Nephron (organoid): ENCODE measurements around the gene WIPF1.
A peak's percentile ranks its signal among the peaks of the same experiment; 100 is the strongest.

Experiments
- H3K27ac Mint-ChIP-seq, 3 experiments: 2 replicates each; pipeline ENCODE4 v1.8.0; 2020; ENCODE audit warnings: mixed read lengths in 3 of 3, mild to moderate bottlenecking in 2 of 3, moderate library complexity in 1 of 3
- H3K27me3 Mint-ChIP-seq: 2 replicates; pipeline ENCODE4 v1.8.0; 2021; ENCODE audit warnings: low read depth, mild to moderate bottlenecking, moderate library complexity, mixed read lengths
- H3K36me3 Mint-ChIP-seq: 2 replicates; pipeline ENCODE4 v1.8.0; 2020; ENCODE audit warnings: low read depth, mixed read lengths
- H3K4me1 Mint-ChIP-seq: 2 replicates; pipeline ENCODE4 v1.8.0; 2020; ENCODE audit warnings: mixed read lengths
- H3K4me3 Mint-ChIP-seq, 3 experiments: 2 replicates each; pipeline ENCODE4 v1.8.0; 2020; ENCODE audit warnings: mild to moderate bottlenecking in 3 of 3, mixed read lengths in 3 of 3, moderate library complexity in 2 of 3
- H3K9me3 Mint-ChIP-seq: 2 replicates; pipeline ENCODE4 v1.8.0; 2020; ENCODE audit warnings: mixed read lengths
- CTCF ChIP-seq, 3 experiments: fragments of 200-600 bp; sonication (generic); IDR thresholded peaks; one replicate each; pipeline ENCODE4 v1.5.0; 2021; ENCODE audit warnings: antibody characterized with exemption in 3 of 3; ENCODE audit not compliant: unreplicated experiment in 3 of 3

Gene WIPF1

GRCh38 chr2:174617718-174618117 lies 20.1 kb upstream of the WIPF1 start:
- Mint-ChIP-seq H3K4me3 (no peak overlapping the region), H3K4me1 (peaks cover 10% of the 10 kb centered on the region), H3K27me3 (no peaks in the 10 kb centered on the region), H3K27ac (no peak overlapping the region), H3K9me3 (no peaks in the 10 kb centered on the region), H3K36me3 (no peaks in the 10 kb centered on the region)
- TF ChIP-seq CTCF (IDR thresholded peaks at IDR 0.05; ENCODE audit: unreplicated experiment in 3 of 3), result no peak

- Mint-ChIP-seq H3K27me3 (no peaks in the 10 kb centered on the region), H3K4me1 (peaks cover 10% of the 10 kb centered on the region), H3K4me3 (no peak overlapping the region), H3K9me3 (no peaks in the 10 kb centered on the region), H3K36me3 (no peaks in the 10 kb centered on the region), H3K27ac (no peak overlapping the region)
- no peak for TF ChIP-seq CTCF (IDR thresholded peaks at IDR 0.05; ENCODE audit: unreplicated experiment in 3 of 3)
Measured at GRCh38 chr2:174617120-174617519, 19.5 kb upstream of the WIPF1 start.

- H3K27ac Mint-ChIP-seq, result peak overlapping the region in 2 of 3 experiments; percentile 27 to 58
- no peaks in the 10 kb centered on the region for H3K9me3 Mint-ChIP-seq
- TF ChIP-seq CTCF (IDR thresholded peaks at IDR 0.05; ENCODE audit: unreplicated experiment in 3 of 3), result no peak
- H3K27me3 Mint-ChIP-seq, result no peaks in the 10 kb centered on the region
- no peak overlapping the region for H3K4me3 Mint-ChIP-seq
- H3K36me3 Mint-ChIP-seq, result no peaks in the 10 kb centered on the region
- H3K4me1 Mint-ChIP-seq, result peaks cover 11% of the 10 kb centered on the region
Measured at GRCh38 chr2:174615871-174616436, 18.4 kb upstream of the WIPF1 start.

GRCh38 chr2:174614261-174614660 lies 16.7 kb upstream of the WIPF1 start:
- no peak for TF ChIP-seq CTCF (IDR thresholded peaks at IDR 0.05; ENCODE audit: unreplicated experiment in 3 of 3)
- no peak overlapping the region for H3K27ac Mint-ChIP-seq
- no peaks in the 10 kb centered on the region for H3K27me3 Mint-ChIP-seq
- H3K4me3 Mint-ChIP-seq, result no peak overlapping the region
- H3K9me3 Mint-ChIP-seq, result no peaks in the 10 kb centered on the region
- no peaks in the 10 kb centered on the region for H3K36me3 Mint-ChIP-seq
- peaks cover 15% of the 10 kb centered on the region for H3K4me1 Mint-ChIP-seq

GRCh38 chr2:174613531-174613930 lies 15.9 kb upstream of the WIPF1 start:
- H3K36me3 Mint-ChIP-seq, result no peaks in the 10 kb centered on the region
- peaks cover 15% of the 10 kb centered on the region for H3K4me1 Mint-ChIP-seq
- H3K9me3 Mint-ChIP-seq, result no peaks in the 10 kb centered on the region
- no peaks in the 10 kb centered on the region for H3K27me3 Mint-ChIP-seq
- TF ChIP-seq CTCF (IDR thresholded peaks at IDR 0.05; ENCODE audit: unreplicated experiment in 3 of 3), result no peak
- H3K27ac Mint-ChIP-seq, result no peak overlapping the region
- no peak overlapping the region for H3K4me3 Mint-ChIP-seq

GRCh38 chr2:174612970-174613369 lies 15.4 kb upstream of the WIPF1 start:
- peaks cover 15% of the 10 kb centered on the region for H3K4me1 Mint-ChIP-seq
- H3K27me3 Mint-ChIP-seq, result no peaks in the 10 kb centered on the region
- H3K4me3 Mint-ChIP-seq, result no peak overlapping the region
- H3K9me3 Mint-ChIP-seq, result no peaks in the 10 kb centered on the region
- no peak overlapping the region for H3K27ac Mint-ChIP-seq
- TF ChIP-seq CTCF (IDR thresholded peaks at IDR 0.05; ENCODE audit: unreplicated experiment in 3 of 3), result no peak
- H3K36me3 Mint-ChIP-seq, result no peaks in the 10 kb centered on the region
